ENCODE measurements around the gene CYYR1. TPM values are rescaled to one million over a fixed set of nuclear protein-coding genes. Genes with fewer than 3 reads are reported as not detected.

Gene CYYR1
- total RNA-seq, 4 donors from 2014 or later = 0.53 to 4.4 (median 3.6) TPM

- no peak for TF ChIP-seq CTCF (IDR thresholded peaks at IDR 0.05)
- no peak for TF ChIP-seq POLR2A (IDR thresholded peaks at IDR 0.05)
- Histone ChIP-seq H3K4me3 (no peak overlapping the region), H3K27ac (no peak overlapping the region), H3K9me3 (peaks cover 0 to 3% (median 0%) of the 10 kb centered on the region in 4 donors), H3K36me3 (no peaks in the 10 kb centered on the region), H3K27me3 (no peaks in the 10 kb centered on the region), H3K4me1 (no peaks in the 10 kb centered on the region)
- DNase-seq = no peak
These were observed 8.7 kb upstream of the CYYR1 start for GRCh38 chr21:26581818-26582217.

GRCh38 chr21:26572076-26572701 is 897 bp downstream of the CYYR1 start:
- TF ChIP-seq POLR2A (IDR thresholded peaks at IDR 0.05) (no peak), CTCF (IDR thresholded peaks at IDR 0.05) (no peak)
- H3K4me3 ChIP-seq = peak overlapping the region in 3 of 4 donors; percentile 2 to 37 (median 36)
- DNase-seq = no peak
- H3K9me3 ChIP-seq = no peaks in the 10 kb centered on the region
- H3K4me1 ChIP-seq = no peaks in the 10 kb centered on the region
- H3K27ac ChIP-seq = peak overlapping the region in 2 of 4 donors; percentile 49 to 58
- no peaks in the 10 kb centered on the region for H3K27me3 ChIP-seq
- no peaks in the 10 kb centered on the region for H3K36me3 ChIP-seq

- H3K27me3 ChIP-seq = no peaks in the 10 kb centered on the region
- no peak overlapping the region for H3K4me3 ChIP-seq
- DNase-seq = no peak
- TF ChIP-seq CTCF (IDR thresholded peaks at IDR 0.05) (no peak), POLR2A (IDR thresholded peaks at IDR 0.05) (no peak)
- H3K9me3 ChIP-seq = no peaks in the 10 kb centered on the region
- H3K36me3 ChIP-seq = no peaks in the 10 kb centered on the region
- no peak overlapping the region for H3K27ac ChIP-seq
- H3K4me1 ChIP-seq = no peaks in the 10 kb centered on the region
These were observed 2.9 kb downstream of the CYYR1 start for GRCh38 chr21:26570203-26570602.

GRCh38 chr21:26565546-26565945 is 7.5 kb downstream of the CYYR1 start:
- no peaks in the 10 kb centered on the region for H3K4me1 ChIP-seq
- no peak for DNase-seq
- no peaks in the 10 kb centered on the region for H3K27me3 ChIP-seq
- no peak overlapping the region for H3K27ac ChIP-seq
- H3K36me3 ChIP-seq = no peaks in the 10 kb centered on the region
- H3K9me3 ChIP-seq = no peaks in the 10 kb centered on the region
- H3K4me3 ChIP-seq = no peak overlapping the region
- TF ChIP-seq CTCF (IDR thresholded peaks at IDR 0.05) = no peak
- no peak for TF ChIP-seq POLR2A (IDR thresholded peaks at IDR 0.05)

- H3K27ac ChIP-seq = no peak overlapping the region
These were observed 8.0 kb downstream of the CYYR1 start for GRCh38 chr21:26565111-26565510.

More at GRCh38 chr21:26565111-26565510, 8.0 kb downstream of the CYYR1 start:
- H3K9me3 ChIP-seq = no peaks in the 10 kb centered on the region
- TF ChIP-seq CTCF (IDR thresholded peaks at IDR 0.05) (no peak), POLR2A (IDR thresholded peaks at IDR 0.05) (no peak)
- H3K4me3 ChIP-seq = no peak overlapping the region
- DNase-seq = no peak
- H3K36me3 ChIP-seq = no peaks in the 10 kb centered on the region
- no peaks in the 10 kb centered on the region for H3K4me1 ChIP-seq
- no peaks in the 10 kb centered on the region for H3K27me3 ChIP-seq

All from Peyer's patch (tissue), 4 donors.